HG03135 (cell line): ENCODE data around the gene CD40.
"Not testable (repeated sequence)": the region's sequence is repeated elsewhere in the genome, so short reads cannot be mapped to it uniquely, and the experiment has no call there.

Source experiments
- ATAC-seq: cut with Tn5 transposase; IDR thresholded peaks from one replicate; pipeline ENCODE4 v1.9.1; 2021; ENCODE audit warnings: mild to moderate bottlenecking, moderate library complexity; ENCODE audit not compliant: unreplicated experiment

Gene CD40

GRCh38 chr20:46091622-46092535 is 26.2 kb upstream of the CD40 start:
- ATAC-seq = not testable (repeated sequence)

GRCh38 chr20:46093531-46093930 is 24.6 kb upstream of the CD40 start:
- ATAC-seq = no peak

GRCh38 chr20:46099491-46100287 is 18.4 kb upstream of the CD40 start:
- no peak for ATAC-seq

GRCh38 chr20:46100444-46100843 is 17.7 kb upstream of the CD40 start:
- ATAC-seq = not testable (repeated sequence)

- ATAC-seq = no peak
Observed at GRCh38 chr20:46100988-46101387, 17.1 kb upstream of the CD40 start.

- ATAC-seq = no peak
Observed at GRCh38 chr20:46101957-46102356, 16.2 kb upstream of the CD40 start.

- no peak for ATAC-seq
Observed at GRCh38 chr20:46102940-46103339, 15.2 kb upstream of the CD40 start.

GRCh38 chr20:46104262-46104661 is 13.9 kb upstream of the CD40 start:
- no peak for ATAC-seq

GRCh38 chr20:46107061-46107460 is 11.1 kb upstream of the CD40 start:
- no peak for ATAC-seq

GRCh38 chr20:46108435-46108841 is 9.7 kb upstream of the CD40 start:
- ATAC-seq = peak; percentile 73

GRCh38 chr20:46108976-46109375 is 9.1 kb upstream of the CD40 start:
- no peak for ATAC-seq

GRCh38 chr20:46111028-46111835 is 6.9 kb upstream of the CD40 start:
- peak; percentile 48 for ATAC-seq

- no peak for ATAC-seq
Observed at GRCh38 chr20:46111836-46112212, 6.3 kb upstream of the CD40 start.

GRCh38 chr20:46112430-46113112 is 5.5 kb upstream of the CD40 start:
- ATAC-seq = no peak

- no peak for ATAC-seq
Observed at GRCh38 chr20:46113113-46113470, 5.0 kb upstream of the CD40 start.

GRCh38 chr20:46114449-46114848 is 3.7 kb upstream of the CD40 start:
- no peak for ATAC-seq

GRCh38 chr20:46118481-46119020 is 437 bp downstream of the CD40 start:
- ATAC-seq = peak; percentile 50

- ATAC-seq = peak; percentile 38
Observed at GRCh38 chr20:46119028-46119546, 973 bp downstream of the CD40 start.

GRCh38 chr20:46119547-46119946 is 1.4 kb downstream of the CD40 start:
- ATAC-seq = no peak

- ATAC-seq = no peak
Observed at GRCh38 chr20:46120136-46120535, 2.0 kb downstream of the CD40 start.
